Tibial nerve (tissue), 4 donors: ENCODE results near the gene PRDM10. TPM values are rescaled to one million over a fixed set of nuclear protein-coding genes. Genes with fewer than 3 reads are reported as not detected.

Experiments
- DNase-seq, 2 donors: peaks; one replicate each; pipeline ENCODE4 v3.0.0-alpha.2; 2019; ENCODE audit warnings: low spot score in 2 of 2
- H3K27ac ChIP-seq, 4 donors: fragments of 200-600 bp; sonication (generic) in 3 of 4; one replicate each; pipeline ENCODE4 v1.5.1; 2017 to 2019; ENCODE audit warnings: mild to moderate bottlenecking in 1 of 4
- H3K27me3 ChIP-seq, 2 donors: fragments of 200-600 bp; sonication (generic) in 1 of 2; one replicate each; pipeline versions ENCODE4 v1.5.1 to v1.6.0; 2017 to 2019
- H3K36me3 ChIP-seq, 3 donors: fragments of 200-600 bp; sonication (generic); one replicate each; pipeline ENCODE4 v1.5.1; 2018 to 2019
- H3K4me1 ChIP-seq, 4 donors: fragments of 200-600 bp; sonication (generic) in 3 of 4; one replicate each; pipeline ENCODE4 v1.5.1; 2017 to 2019
- H3K4me3 ChIP-seq, 4 donors: fragments of 200-600 bp; sonication (generic) in 3 of 4; one replicate each; pipeline ENCODE4 v1.5.1; 2017 to 2019; ENCODE audit warnings: mild to moderate bottlenecking in 1 of 4, moderate library complexity in 1 of 4
- H3K9me3 ChIP-seq, 4 donors: fragments of 200-600 bp; sonication (generic) in 3 of 4; one replicate each; pipeline ENCODE4 v1.5.1; 2017 to 2019
- CTCF ChIP-seq, 5 experiments: fragments of 200-600 bp in 3 of 5; fragments of 450-650 bp in 2 of 5; sonication (generic) in 3 of 5; IDR thresholded peaks; one replicate each; pipeline ENCODE4 v1.5.1; 2016 to 2019; ENCODE audit warnings: antibody characterized with exemption in 5 of 5, mild to moderate bottlenecking in 3 of 5, moderate library complexity in 2 of 5
- EP300 ChIP-seq, 2 donors: sonication (generic); formaldehyde crosslinking; IDR thresholded peaks; one replicate each; pipeline ENCODE4 v1.6.1; 2017; ENCODE audit warnings: antibody characterized with exemption in 2 of 2, mild to moderate bottlenecking in 1 of 2
- POLR2A ChIP-seq, 2 donors: fragments of 450-650 bp; IDR thresholded peaks; one replicate each; pipeline ENCODE4 v1.6.1; 2017; ENCODE audit warnings: antibody characterized with exemption in 2 of 2, mild to moderate bottlenecking in 2 of 2, moderate library complexity in 2 of 2
- WGBS, 2 donors: methylation state at CpG; one replicate each; pipeline ENCODE4 v1.1.5; 2018; 5-methylcytosine and 5-hydroxymethylcytosine counted together
- total RNA-seq, 4 donors: library from RNA; depleted of rRNA; stranded (reverse); fragments of >200 nt; gene quantifications; one replicate each; pipeline ENCODE4 v1.1.0, GENCODE V29; 2016

The PRDM10 gene
- total RNA-seq, 4 donors from 2014 or later: 9.2 to 23.1 (median 11.0) TPM

- H3K27me3 ChIP-seq: no peaks in the 10 kb centered on the region
- DNase-seq: no peak
- H3K4me3 ChIP-seq: no peak overlapping the region
- no peaks in the 10 kb centered on the region for H3K9me3 ChIP-seq
- peaks cover 0 to 28% (median 0%) of the 10 kb centered on the region in 3 donors for H3K36me3 ChIP-seq
- TF ChIP-seq POLR2A (IDR thresholded peaks at IDR 0.05) (no peak), CTCF (IDR thresholded peaks at IDR 0.05) (no peak), EP300 (IDR thresholded peaks at IDR 0.05) (no peak)
- peaks cover 0 to 15% (median 0%) of the 10 kb centered on the region in 4 donors for H3K4me1 ChIP-seq
- peak overlapping the region in 1 of 4 donors; percentile 45 for H3K27ac ChIP-seq
- 50% methylated on average over 1 of the region's 1 CpG for WGBS, 2 donors
Measured at GRCh38 chr11:129951866-129952262, 50.8 kb downstream of the PRDM10 start.

DNA sequence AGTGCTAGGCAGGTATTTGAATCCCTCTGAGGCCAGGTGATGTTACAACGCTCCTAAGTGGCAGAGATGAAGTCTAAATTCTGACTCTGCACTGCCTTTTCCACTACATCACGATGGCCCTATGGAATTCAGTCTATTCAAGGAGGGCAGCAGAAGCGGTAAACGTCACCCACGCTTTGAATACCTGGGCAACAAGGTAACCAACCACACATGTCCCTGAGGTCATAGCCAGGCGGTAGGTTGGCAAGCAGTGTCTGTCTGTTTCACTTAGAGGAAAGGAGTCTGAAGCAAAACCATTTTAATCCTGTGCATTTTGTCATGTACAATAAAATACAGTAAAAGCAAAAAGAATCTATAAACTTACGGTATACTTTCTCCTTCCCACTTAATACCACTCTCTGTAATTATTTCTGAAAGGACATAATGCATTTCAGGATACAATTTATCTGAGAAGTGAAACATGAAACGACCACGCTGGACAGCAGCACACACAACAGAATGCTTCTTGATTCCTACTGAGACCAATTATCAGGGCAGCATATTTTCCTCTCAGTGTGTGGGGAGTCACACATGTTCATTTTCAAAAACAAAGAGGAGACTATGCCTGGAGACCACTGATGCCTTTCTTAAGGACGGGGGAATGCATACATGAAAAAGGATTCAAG, 51.3 kb downstream of the PRDM10 start:
- no peaks in the 10 kb centered on the region for H3K9me3 ChIP-seq
- H3K4me3 ChIP-seq: no peak overlapping the region
- no peak for DNase-seq
- TF ChIP-seq POLR2A (IDR thresholded peaks at IDR 0.05) (no peak), EP300 (IDR thresholded peaks at IDR 0.05) (no peak)
- H3K27ac ChIP-seq: peak overlapping the region in 2 of 4 donors; percentile 45 to 54
- H3K36me3 ChIP-seq: peaks cover 0 to 28% (median 0%) of the 10 kb centered on the region in 3 donors
- WGBS, 2 donors: 51 to 55% methylated on average over 10 of the region's 10 CpGs
- H3K4me1 ChIP-seq: peaks cover 0 to 15% (median 0%) of the 10 kb centered on the region in 4 donors
- H3K27me3 ChIP-seq: no peaks in the 10 kb centered on the region

- no peak overlapping the region for H3K4me3 ChIP-seq
- H3K4me1 ChIP-seq: peaks cover 0 to 15% (median 0%) of the 10 kb centered on the region in 4 donors
- DNase-seq: peak; percentile 42 to 72
- H3K36me3 ChIP-seq: peaks cover 0 to 25% (median 0%) of the 10 kb centered on the region in 3 donors
- H3K27ac ChIP-seq: peak overlapping the region in 2 of 4 donors; percentile 54 to 75
- H3K27me3 ChIP-seq: no peaks in the 10 kb centered on the region
- no peaks in the 10 kb centered on the region for H3K9me3 ChIP-seq
- TF ChIP-seq POLR2A (IDR thresholded peaks at IDR 0.05) (no peak), CTCF (IDR thresholded peaks at IDR 0.05) (no peak), EP300 (IDR thresholded peaks at IDR 0.05) (peak in 1 of 2 donors; percentile 66)
- 42 to 44% methylated on average over 17 of the region's 17 CpGs for WGBS, 2 donors
Measured at GRCh38 chr11:129950101-129951091, 52.2 kb downstream of the PRDM10 start.

DNA sequence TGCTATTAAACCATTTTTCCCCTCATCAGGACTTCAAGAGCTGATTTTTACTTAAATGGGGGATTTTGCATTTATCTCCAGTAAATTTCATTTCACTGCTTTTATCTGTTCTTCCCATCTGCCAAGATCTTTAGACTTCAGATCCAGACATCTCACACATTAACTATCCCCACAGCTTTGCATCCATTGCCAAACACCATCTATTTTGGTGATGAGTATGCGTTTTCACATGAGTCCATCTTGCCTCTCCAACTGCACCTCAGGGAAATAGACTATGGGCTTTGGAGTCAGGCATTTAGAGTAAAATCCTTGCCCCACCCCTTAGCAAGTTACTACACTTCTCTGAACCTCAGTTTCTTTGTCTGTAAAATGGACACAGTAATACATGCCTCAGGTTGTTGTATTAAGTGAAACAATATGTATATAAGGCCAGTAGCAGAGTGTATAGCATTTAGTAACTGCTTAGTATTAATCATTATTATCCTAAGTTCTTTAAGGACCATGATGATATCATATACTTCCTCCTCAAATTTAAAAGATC, 53.6 kb downstream of the PRDM10 start:
- DNase-seq: no peak
- Histone ChIP-seq H3K27ac (peak overlapping the region in 1 of 4 donors; percentile 54), H3K4me3 (no peak overlapping the region), H3K9me3 (no peaks in the 10 kb centered on the region), H3K36me3 (peaks cover 0 to 30% (median 0%) of the 10 kb centered on the region in 3 donors), H3K27me3 (no peaks in the 10 kb centered on the region), H3K4me1 (peaks cover 0 to 15% (median 0%) of the 10 kb centered on the region in 4 donors)
- WGBS, 2 donors: 88 to 91% methylated on average over 1 of the region's 1 CpG
- no peak for TF ChIP-seq CTCF (IDR thresholded peaks at IDR 0.05)
- no peak for TF ChIP-seq EP300 (IDR thresholded peaks at IDR 0.05)
- TF ChIP-seq POLR2A (IDR thresholded peaks at IDR 0.05): no peak

GRCh38 chr11:129947474-129947873, 55.2 kb downstream of the PRDM10 start:
- peaks cover 0 to 41% (median 0%) of the 10 kb centered on the region in 3 donors for H3K36me3 ChIP-seq
- no peak for DNase-seq
- TF ChIP-seq EP300 (IDR thresholded peaks at IDR 0.05): no peak
- no peak for TF ChIP-seq CTCF (IDR thresholded peaks at IDR 0.05)
- no peak for TF ChIP-seq POLR2A (IDR thresholded peaks at IDR 0.05)
- no peak overlapping the region for H3K27ac ChIP-seq
- no peak overlapping the region for H3K4me3 ChIP-seq
- peaks cover 0 to 15% (median 0%) of the 10 kb centered on the region in 4 donors for H3K4me1 ChIP-seq
- H3K27me3 ChIP-seq: no peaks in the 10 kb centered on the region
- no peaks in the 10 kb centered on the region for H3K9me3 ChIP-seq
- WGBS, 2 donors: 89 to 92% methylated on average over 5 of the region's 5 CpGs
